ENCODE data around the gene NR2C2. TPM values are rescaled to one million over a fixed set of nuclear protein-coding genes. Genes with fewer than 3 reads are reported as not detected.

The NR2C2 gene
- total RNA-seq, 4 donors from 2014 or later = 36.4 to 43.9 (median 40.8) TPM

DNA sequence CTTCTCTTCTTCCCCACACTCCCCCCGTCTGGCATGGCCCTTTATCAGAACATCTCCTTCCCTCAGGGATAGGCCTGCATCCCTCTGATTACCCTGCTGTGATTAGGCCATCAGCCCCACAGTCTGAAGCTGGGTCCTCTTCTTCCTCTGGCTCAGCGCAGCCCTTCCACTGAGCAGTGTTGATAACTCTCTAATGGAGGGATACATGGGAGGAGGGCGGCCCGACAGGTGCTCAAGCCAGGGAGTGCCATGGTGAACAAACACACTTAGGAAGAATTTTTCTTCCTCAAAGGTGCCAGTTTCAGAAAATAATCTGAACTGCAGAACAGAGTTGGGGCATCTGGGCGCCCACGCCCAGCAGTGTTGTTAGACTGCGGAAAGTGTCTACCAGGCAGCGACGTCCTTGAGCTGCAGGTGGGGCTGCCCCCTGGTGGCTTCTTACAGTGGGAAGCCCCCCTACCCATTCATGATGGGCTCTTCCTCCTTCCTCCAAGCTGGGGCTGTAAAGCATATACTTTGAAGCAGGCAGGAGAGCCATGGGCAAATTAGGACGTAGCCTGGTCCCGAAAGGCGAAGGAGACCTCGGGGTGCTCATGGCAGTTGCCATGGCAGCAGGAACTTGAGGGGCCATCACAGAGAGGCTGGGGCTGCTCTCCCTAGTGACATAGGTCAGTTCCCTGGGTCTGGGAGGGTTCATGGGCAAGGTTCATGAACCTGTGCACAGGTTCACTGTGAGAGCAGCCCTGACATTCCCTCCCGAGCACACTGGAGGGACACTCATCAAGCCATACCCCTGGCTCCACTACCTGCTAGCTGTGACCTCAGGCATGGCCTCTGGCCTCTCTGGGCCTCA lies 33.2 kb upstream of the NR2C2 start:
- Histone ChIP-seq H3K36me3 (peaks cover 0 to 46% (median 16%) of the 10 kb centered on the region in 4 donors), H3K4me3 (no peak overlapping the region), H3K27me3 (no peaks in the 10 kb centered on the region), H3K4me1 (peaks cover 0 to 7% (median 2%) of the 10 kb centered on the region in 4 donors), H3K9me3 (no peaks in the 10 kb centered on the region), H3K27ac (replicated peaks in 1 of 4) (no peak overlapping the region)
- 88% methylated on average over 14 of the region's 14 CpGs for WGBS
- intact Hi-C loops (cut with DNase I) = no loop called here
- no peak for DNase-seq (ENCODE audit: extremely low spot score)
- TF ChIP-seq EP300 (IDR thresholded peaks at IDR 0.05) (no peak), POLR2A (IDR thresholded peaks at IDR 0.05; ENCODE audit: low read depth) (no peak), POLR2AphosphoS5 (IDR thresholded peaks at IDR 0.05) (no peak)
- TF ChIP-seq, protein P1, sequence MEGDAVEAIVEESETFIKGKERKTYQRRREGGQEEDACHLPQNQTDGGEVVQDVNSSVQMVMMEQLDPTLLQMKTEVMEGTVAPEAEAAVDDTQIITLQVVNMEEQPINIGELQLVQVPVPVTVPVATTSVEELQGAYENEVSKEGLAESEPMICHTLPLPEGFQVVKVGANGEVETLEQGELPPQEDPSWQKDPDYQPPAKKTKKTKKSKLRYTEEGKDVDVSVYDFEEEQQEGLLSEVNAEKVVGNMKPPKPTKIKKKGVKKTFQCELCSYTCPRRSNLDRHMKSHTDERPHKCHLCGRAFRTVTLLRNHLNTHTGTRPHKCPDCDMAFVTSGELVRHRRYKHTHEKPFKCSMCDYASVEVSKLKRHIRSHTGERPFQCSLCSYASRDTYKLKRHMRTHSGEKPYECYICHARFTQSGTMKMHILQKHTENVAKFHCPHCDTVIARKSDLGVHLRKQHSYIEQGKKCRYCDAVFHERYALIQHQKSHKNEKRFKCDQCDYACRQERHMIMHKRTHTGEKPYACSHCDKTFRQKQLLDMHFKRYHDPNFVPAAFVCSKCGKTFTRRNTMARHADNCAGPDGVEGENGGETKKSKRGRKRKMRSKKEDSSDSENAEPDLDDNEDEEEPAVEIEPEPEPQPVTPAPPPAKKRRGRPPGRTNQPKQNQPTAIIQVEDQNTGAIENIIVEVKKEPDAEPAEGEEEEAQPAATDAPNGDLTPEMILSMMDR (IDR thresholded peaks at IDR 0.05) = no peak

DNA sequence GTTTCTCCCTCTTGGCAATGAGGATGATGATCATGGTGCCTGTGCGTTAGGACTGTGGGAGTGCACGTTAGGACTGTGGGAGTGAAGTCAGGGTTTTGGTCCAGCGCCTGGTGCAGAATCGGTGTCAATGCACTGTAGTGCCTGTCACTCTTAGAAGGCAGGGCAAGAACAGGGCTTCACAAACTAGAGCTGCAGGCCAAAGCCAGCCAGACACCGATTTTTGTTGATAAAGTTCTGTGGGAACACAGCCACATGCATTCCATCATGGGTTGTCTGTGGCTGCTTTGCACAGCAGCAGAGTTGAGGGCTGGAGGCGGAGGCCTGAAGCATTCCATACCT lies 32.6 kb upstream of the NR2C2 start:
- WGBS = 67% methylated on average over 5 of the region's 6 CpGs
- Histone ChIP-seq H3K27ac (replicated peaks in 1 of 4) (no peak overlapping the region), H3K36me3 (peaks cover 0 to 52% (median 17%) of the 10 kb centered on the region in 4 donors), H3K4me1 (peaks cover 0 to 7% (median 2%) of the 10 kb centered on the region in 4 donors), H3K4me3 (no peak overlapping the region), H3K9me3 (no peaks in the 10 kb centered on the region), H3K27me3 (no peaks in the 10 kb centered on the region)
- TF ChIP-seq, protein P1 (IDR thresholded peaks at IDR 0.05) = no peak
- TF ChIP-seq POLR2A (IDR thresholded peaks at IDR 0.05; ENCODE audit: low read depth) (no peak), EP300 (IDR thresholded peaks at IDR 0.05) (no peak), POLR2AphosphoS5 (IDR thresholded peaks at IDR 0.05) (no peak)
- DNase-seq (ENCODE audit: extremely low spot score) = no peak
- intact Hi-C loops (cut with DNase I) = no loop called here

DNA sequence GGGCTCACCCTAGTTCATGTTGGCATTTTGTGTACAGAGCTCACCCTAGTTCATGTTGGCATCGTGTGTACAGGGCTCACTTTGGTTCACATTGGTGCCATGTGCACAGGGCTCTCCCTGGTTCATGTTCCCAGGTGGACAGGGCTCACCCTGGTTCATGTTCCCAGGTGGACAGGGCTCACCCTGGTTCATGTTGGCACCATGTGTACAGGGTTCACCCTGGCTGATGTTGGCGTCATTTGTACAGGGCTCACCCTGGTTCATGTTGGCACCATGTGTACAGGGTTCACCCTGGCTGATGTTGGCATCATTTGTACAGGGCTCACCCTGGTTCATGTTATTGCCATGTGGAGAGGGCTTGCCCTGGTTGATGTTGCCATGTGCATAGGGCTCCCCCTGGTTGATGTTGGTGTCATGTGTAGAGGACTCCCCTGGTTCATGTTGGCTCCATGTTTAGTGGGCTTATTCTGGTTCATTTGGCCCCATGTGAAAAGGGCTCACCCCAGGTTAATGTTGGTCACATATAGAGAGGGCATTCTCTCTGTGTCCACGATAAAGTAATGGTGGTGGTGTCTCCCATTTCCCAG lies 31.7 kb upstream of the NR2C2 start:
- Histone ChIP-seq H3K9me3 (no peaks in the 10 kb centered on the region), H3K36me3 (peaks cover 0 to 48% (median 19%) of the 10 kb centered on the region in 4 donors), H3K27me3 (no peaks in the 10 kb centered on the region), H3K4me1 (peaks cover under 1 to 7% (median 3%) of the 10 kb centered on the region in 4 donors), H3K27ac (replicated peaks in 1 of 4) (no peak overlapping the region), H3K4me3 (no peak overlapping the region)
- no peak for DNase-seq (ENCODE audit: extremely low spot score)
- WGBS = 93% methylated on average over 2 of the region's 3 CpGs
- TF ChIP-seq POLR2AphosphoS5 (IDR thresholded peaks at IDR 0.05) (no peak), POLR2A (IDR thresholded peaks at IDR 0.05; ENCODE audit: low read depth) (no peak), EP300 (IDR thresholded peaks at IDR 0.05) (no peak)
- TF ChIP-seq, protein P1 (IDR thresholded peaks at IDR 0.05) = no peak
- intact Hi-C loops (cut with DNase I) = no loop called here

DNA sequence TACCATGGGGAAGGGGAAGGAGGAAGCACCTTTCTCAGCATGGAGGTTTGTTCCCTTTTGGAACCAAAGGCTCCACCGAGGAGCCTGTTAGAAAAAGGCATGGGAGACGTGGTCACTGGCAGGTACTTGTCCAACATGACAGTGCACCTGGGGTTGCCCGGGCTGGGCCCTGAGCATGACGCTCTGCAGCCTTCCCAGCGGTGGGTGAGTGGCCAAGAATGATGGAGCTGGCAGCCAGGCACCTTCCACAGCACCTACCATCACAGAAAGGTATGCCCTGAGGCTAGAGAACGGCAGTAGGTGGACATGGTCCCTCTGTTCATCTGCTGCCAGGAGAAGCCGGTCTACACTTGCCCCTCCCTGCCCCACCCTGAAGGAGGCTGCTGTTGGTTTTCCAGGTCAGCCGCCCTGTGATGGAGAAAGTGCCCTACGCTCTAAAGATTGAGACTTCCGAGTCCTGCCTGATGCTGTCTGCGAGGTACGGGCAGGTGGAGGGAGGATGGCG lies 29.0 kb upstream of the NR2C2 start:
- peaks cover 7 to 16% (median 11%) of the 10 kb centered on the region in 4 donors for H3K4me1 ChIP-seq
- 76% methylated on average over 12 of the region's 13 CpGs for WGBS
- intact Hi-C loops (cut with DNase I) = no loop called here
- no peak overlapping the region for H3K27ac ChIP-seq (replicated peaks in 1 of 4)
- no peak overlapping the region for H3K4me3 ChIP-seq
- TF ChIP-seq EP300 (IDR thresholded peaks at IDR 0.05) (no peak), POLR2AphosphoS5 (IDR thresholded peaks at IDR 0.05) (no peak), POLR2A (IDR thresholded peaks at IDR 0.05; ENCODE audit: low read depth) (no peak)
- TF ChIP-seq, protein P1 (IDR thresholded peaks at IDR 0.05) = no peak
- DNase-seq (ENCODE audit: extremely low spot score) = no peak
- H3K27me3 ChIP-seq = no peaks in the 10 kb centered on the region
- no peaks in the 10 kb centered on the region for H3K9me3 ChIP-seq
- peaks cover 0 to 50% (median 21%) of the 10 kb centered on the region in 4 donors for H3K36me3 ChIP-seq

Data from esophagus muscularis mucosa (tissue), 4 donors.